Fibroblast of skin of abdomen (primary cell): ENCODE data around the gene TMEM218.

Source experiments
- DNase-seq: peaks from one replicate; pipeline ENCODE4 v3.0.0-alpha.2; 2013

The TMEM218 gene

DNA sequence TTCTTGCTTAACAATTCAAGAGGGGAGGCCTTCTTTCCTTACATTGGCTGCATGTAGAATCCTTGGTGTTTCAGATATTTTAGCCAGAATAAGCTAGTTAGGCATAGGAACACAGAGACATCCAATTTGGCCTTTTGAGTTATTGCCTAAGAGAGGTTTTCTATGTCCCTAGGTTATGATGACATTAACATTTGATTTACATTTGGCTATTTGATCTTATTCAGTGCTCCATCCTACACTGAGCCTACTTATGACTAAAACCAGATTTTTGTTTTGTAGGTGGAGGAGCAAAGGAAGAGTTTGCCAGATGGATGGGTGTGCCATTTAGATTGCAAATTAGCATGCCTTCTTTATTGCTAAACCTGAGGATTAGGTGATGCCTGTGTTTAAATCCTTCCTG, 59.4 kb downstream of the TMEM218 start:
- DNase-seq = no peak

DNA sequence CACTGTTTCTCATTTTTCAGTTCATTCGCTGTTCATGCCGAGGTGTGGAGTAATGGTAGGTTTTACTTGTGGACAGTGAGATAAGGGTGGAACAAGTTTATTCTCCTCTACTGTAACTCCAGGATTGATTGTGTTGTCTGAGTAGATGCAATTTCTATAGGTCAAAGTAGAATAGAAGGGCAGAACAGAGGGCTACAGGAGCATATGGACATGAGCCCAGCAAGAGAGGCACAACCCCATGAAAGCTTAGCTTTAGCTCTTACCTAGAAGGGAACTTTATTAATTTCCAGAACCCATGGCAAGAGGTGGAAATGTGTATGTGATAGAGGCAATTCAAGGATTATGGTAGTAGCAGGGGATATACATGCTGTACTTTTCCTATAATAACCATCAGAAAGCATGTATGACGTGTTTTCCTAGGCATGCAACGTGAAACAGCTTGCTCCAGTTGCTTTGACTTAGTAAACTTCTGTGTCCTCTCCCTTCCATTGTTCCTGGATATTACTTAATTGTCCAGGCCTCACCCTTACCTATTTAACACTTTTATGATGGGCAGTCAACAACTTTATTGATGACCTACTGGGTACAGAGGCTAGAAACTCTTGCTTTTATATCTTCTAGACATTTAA, 62.1 kb downstream of the TMEM218 start:
- no peak for DNase-seq
